GM12892 (cell line): Measurements from ENCODE around the gene ITIH5.

Experiments
- POLR2A ChIP-seq: IDR thresholded peaks from 2 replicates; pipeline ENCODE4 v1.6.1; 2011; ENCODE audit warnings: low read depth, low read length, control low read depth
- POLR2AphosphoS5 ChIP-seq: IDR thresholded peaks from 2 replicates; pipeline ENCODE4 v1.6.1; 2011; ENCODE audit warnings: low read depth, low read length, control low read depth
- TAF1 ChIP-seq: IDR thresholded peaks from 2 replicates; pipeline ENCODE4 v1.6.1; 2011; ENCODE audit warnings: low read depth, mild to moderate bottlenecking, control low read depth, low read length, borderline replicate concordance

GRCh38 chr10:7551289-7551688 lies 115.5 kb downstream of the ITIH5 start:
- TF ChIP-seq POLR2AphosphoS5 (no peak), POLR2A (no peak), TAF1 (no peak)
